ENCODE measurements around the gene ZDHHC9.

The ZDHHC9 gene

DNA sequence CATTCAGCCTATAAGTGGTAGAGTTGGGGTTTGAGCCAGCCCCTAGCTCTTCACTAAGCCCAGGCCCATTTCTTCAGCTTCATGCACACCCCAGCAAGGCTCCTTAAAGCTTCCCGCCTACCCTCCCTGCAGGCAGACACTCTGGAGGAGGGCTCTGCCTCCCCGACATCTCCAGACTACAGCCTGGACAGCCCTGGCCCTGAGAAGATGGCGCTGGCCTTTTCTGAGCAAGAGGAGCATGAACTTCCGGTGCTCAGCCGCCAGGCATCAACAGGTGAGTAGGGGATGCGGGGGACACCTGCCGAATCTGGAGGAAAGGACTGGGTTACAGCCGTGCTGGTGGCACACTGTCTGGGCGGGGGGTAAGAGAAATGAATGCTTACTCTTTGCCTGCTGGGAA lies 52.9 kb downstream of the ZDHHC9 start:
- Histone ChIP-seq H3K27ac (no peak overlapping the region), H3K9me3 (ENCODE audit: control insufficient read depth, low read length) (no peaks in the 10 kb centered on the region), H2AFZ (no peak overlapping the region), H3K27me3 (ENCODE audit: control insufficient read depth, insufficient read depth, low read length) (no peaks in the 10 kb centered on the region), H3K79me2 (no peaks in the 10 kb centered on the region), H3K36me3 (ENCODE audit: control insufficient read depth, insufficient read depth, low read length) (no peaks in the 10 kb centered on the region), H3K4me2 (ENCODE audit: low read length) (no peak overlapping the region), H3K4me1 (no peaks in the 10 kb centered on the region), H3K9ac (no peak overlapping the region), H3K4me3 (ENCODE audit: low read depth, low read length) (no peak overlapping the region)
- TF ChIP-seq, protein P1, sequence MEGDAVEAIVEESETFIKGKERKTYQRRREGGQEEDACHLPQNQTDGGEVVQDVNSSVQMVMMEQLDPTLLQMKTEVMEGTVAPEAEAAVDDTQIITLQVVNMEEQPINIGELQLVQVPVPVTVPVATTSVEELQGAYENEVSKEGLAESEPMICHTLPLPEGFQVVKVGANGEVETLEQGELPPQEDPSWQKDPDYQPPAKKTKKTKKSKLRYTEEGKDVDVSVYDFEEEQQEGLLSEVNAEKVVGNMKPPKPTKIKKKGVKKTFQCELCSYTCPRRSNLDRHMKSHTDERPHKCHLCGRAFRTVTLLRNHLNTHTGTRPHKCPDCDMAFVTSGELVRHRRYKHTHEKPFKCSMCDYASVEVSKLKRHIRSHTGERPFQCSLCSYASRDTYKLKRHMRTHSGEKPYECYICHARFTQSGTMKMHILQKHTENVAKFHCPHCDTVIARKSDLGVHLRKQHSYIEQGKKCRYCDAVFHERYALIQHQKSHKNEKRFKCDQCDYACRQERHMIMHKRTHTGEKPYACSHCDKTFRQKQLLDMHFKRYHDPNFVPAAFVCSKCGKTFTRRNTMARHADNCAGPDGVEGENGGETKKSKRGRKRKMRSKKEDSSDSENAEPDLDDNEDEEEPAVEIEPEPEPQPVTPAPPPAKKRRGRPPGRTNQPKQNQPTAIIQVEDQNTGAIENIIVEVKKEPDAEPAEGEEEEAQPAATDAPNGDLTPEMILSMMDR (IDR thresholded peaks at IDR 0.05), result no peak

DNA sequence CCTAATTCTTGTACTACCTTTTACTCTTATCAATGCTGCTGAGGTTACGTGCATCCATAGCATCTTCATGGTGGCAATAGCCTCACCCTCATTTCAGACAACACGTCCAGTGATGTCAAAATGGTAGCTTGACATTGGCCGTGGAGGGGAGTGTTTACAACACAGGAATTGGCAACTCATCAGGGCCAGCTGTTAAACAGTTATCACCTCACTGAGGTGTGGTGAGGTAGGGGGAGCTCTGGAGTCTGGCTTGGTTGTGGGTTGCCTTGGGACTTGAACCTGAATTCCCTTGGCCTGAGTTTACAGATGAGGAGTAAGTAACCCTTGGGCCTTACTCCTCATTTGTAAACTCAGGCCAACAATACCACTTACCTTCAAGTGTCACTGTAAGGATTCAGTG lies 53.5 kb downstream of the ZDHHC9 start:
- no peaks in the 10 kb centered on the region for H3K36me3 ChIP-seq (ENCODE audit: control insufficient read depth, insufficient read depth, low read length)
- no peak overlapping the region for H2AFZ ChIP-seq
- no peaks in the 10 kb centered on the region for H3K9me3 ChIP-seq (ENCODE audit: control insufficient read depth, low read length)
- no peak overlapping the region for H3K9ac ChIP-seq
- H3K4me3 ChIP-seq (ENCODE audit: low read depth, low read length), result no peak overlapping the region
- H3K79me2 ChIP-seq, result no peaks in the 10 kb centered on the region
- TF ChIP-seq, protein P1 (IDR thresholded peaks at IDR 0.05), result no peak
- H3K27ac ChIP-seq, result no peak overlapping the region
- H3K27me3 ChIP-seq (ENCODE audit: control insufficient read depth, insufficient read depth, low read length), result no peaks in the 10 kb centered on the region
- no peak overlapping the region for H3K4me2 ChIP-seq (ENCODE audit: low read length)
- H3K4me1 ChIP-seq, result no peaks in the 10 kb centered on the region

DNA sequence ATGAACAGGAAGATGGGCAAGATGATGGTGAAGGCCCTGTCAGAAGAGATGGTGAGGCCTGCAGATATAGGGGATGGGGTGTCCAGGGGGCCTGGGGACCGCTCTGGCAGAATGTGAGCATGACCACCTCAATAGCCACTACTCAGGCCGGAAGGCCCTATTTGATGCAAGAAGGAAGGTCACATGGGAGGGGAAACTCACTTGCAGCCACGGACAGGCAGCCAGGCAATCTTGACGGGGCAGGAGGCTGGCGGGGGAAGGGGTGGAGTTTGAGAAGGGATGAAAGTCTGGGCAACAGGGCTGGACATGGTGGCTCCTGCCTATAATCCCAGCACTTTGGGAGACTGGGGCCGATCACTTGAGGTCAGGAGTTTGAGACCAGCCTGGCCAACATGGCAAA lies 55.2 kb downstream of the ZDHHC9 start:
- Histone ChIP-seq H3K4me3 (ENCODE audit: low read depth, low read length) (no peak overlapping the region), H3K4me1 (no peaks in the 10 kb centered on the region), H3K9me3 (ENCODE audit: control insufficient read depth, low read length) (no peaks in the 10 kb centered on the region), H3K9ac (no peak overlapping the region), H3K4me2 (ENCODE audit: low read length) (no peak overlapping the region), H3K79me2 (no peaks in the 10 kb centered on the region), H3K36me3 (ENCODE audit: control insufficient read depth, insufficient read depth, low read length) (no peaks in the 10 kb centered on the region), H2AFZ (no peak overlapping the region), H3K27me3 (ENCODE audit: control insufficient read depth, insufficient read depth, low read length) (no peaks in the 10 kb centered on the region), H3K27ac (no peak overlapping the region)
- TF ChIP-seq, protein P1 (IDR thresholded peaks at IDR 0.05), result no peak

DNA sequence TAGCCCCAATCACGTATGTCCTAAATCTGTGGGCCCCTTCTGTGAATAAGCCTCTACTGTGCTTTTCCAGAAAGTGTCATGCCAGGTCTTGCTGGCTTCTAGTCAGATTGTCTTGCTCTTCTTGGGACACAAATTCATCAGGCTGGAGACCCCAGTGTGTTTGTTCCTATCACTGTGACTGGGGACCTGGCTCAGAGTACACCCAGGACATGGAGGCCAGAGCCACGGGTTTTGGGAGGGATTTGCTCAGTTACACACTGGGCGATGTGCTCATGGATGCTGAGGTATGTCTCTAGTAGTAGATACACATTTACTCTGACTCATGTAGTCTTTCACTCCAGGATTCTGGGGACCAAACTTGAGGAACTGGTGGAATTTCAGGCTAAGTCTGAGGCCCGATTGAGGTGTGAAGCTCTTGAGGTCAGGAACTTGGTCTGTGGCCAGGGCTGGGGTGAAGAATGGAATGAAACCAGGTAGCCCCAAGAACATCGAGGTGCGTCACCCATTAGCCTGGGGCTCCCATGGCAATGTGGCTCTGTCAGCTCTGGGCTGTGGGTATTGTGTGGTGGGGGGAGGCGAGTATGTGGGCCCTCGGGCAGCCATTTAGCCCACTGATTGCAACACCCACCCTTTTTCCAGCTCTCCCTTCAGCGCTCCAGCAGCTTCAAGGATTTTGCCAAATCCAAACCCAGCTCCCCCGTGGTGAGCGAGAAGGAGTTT lies 56.2 kb downstream of the ZDHHC9 start:
- no peaks in the 10 kb centered on the region for H3K27me3 ChIP-seq (ENCODE audit: control insufficient read depth, insufficient read depth, low read length)
- no peaks in the 10 kb centered on the region for H3K9me3 ChIP-seq (ENCODE audit: control insufficient read depth, low read length)
- no peak overlapping the region for H3K9ac ChIP-seq
- no peaks in the 10 kb centered on the region for H3K79me2 ChIP-seq
- H3K4me2 ChIP-seq (ENCODE audit: low read length), result no peak overlapping the region
- TF ChIP-seq, protein P1 (IDR thresholded peaks at IDR 0.05), result no peak
- no peak overlapping the region for H3K27ac ChIP-seq
- no peaks in the 10 kb centered on the region for H3K36me3 ChIP-seq (ENCODE audit: control insufficient read depth, insufficient read depth, low read length)
- H3K4me1 ChIP-seq, result no peaks in the 10 kb centered on the region
- no peak overlapping the region for H3K4me3 ChIP-seq (ENCODE audit: low read depth, low read length)
- H2AFZ ChIP-seq, result no peak overlapping the region

DNA sequence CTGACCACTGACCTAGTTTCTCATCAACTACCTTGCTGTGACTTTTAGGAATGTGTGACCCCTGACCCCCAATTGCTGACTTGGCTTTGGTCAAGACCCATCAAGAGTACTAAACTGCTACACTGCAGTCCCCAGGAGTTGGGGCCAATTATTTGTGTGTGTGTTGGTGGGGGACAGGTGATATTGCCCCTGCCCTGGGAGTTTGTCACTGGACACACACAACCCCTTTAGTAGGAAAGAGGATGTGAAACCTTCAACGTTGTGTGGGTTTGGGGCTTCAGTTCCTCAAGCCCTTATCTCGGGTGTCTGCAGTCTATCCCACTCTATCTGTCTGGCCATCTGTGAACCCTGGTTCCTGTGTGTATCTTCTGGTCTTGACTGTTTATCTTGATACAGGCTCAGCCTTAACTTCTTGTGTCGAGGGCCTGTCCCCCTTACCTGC lies 57.5 kb downstream of the ZDHHC9 start:
- no peak overlapping the region for H2AFZ ChIP-seq
- H3K36me3 ChIP-seq (ENCODE audit: control insufficient read depth, insufficient read depth, low read length), result no peaks in the 10 kb centered on the region
- TF ChIP-seq, protein P1 (IDR thresholded peaks at IDR 0.05), result no peak
- no peak overlapping the region for H3K4me2 ChIP-seq (ENCODE audit: low read length)
- no peaks in the 10 kb centered on the region for H3K27me3 ChIP-seq (ENCODE audit: control insufficient read depth, insufficient read depth, low read length)
- H3K4me1 ChIP-seq, result no peaks in the 10 kb centered on the region
- H3K9me3 ChIP-seq (ENCODE audit: control insufficient read depth, low read length), result no peaks in the 10 kb centered on the region
- H3K27ac ChIP-seq, result no peak overlapping the region
- H3K4me3 ChIP-seq (ENCODE audit: low read depth, low read length), result no peak overlapping the region
- no peaks in the 10 kb centered on the region for H3K79me2 ChIP-seq
- H3K9ac ChIP-seq, result no peak overlapping the region

Measured in parathyroid adenoma (tissue), 2 donors.